HG02885 (cell line): ENCODE results near the gene ATRNL1.

Experiments used
- ATAC-seq: cut with Tn5 transposase; IDR thresholded peaks from one replicate; pipeline ENCODE4 v1.9.1; 2021; ENCODE audit warnings: mild to moderate bottlenecking; ENCODE audit not compliant: unreplicated experiment, poor library complexity

The ATRNL1 gene

GRCh38 chr10:115093286-115093775 is at the start of gene ATRNL1:
Gene ATRNL1 (plus strand): TSS chr10:115093365. CDS start chr10:115093751, 386 bp downstream.
- peak; percentile 67 for ATAC-seq

DNA sequence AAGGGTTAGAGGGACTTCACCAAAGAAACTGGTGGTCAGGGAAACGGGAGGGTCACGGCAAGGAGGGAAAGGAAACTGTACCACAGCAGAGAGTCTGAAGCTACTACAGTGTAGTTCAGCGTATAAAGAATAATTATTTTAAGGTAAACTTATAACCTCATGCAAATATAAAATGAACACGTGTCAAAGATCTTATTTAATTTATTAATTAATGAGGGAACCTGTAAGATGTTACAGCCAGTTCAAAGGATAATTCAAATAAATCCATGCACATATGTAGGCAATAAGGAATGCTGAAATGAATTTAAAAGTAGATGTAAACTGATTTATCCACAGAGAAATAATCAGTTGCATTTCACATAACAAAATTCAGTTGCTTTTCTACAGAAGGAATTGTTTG is 49.4 kb upstream of the ATRNL1 start:
- no peak for ATAC-seq

DNA sequence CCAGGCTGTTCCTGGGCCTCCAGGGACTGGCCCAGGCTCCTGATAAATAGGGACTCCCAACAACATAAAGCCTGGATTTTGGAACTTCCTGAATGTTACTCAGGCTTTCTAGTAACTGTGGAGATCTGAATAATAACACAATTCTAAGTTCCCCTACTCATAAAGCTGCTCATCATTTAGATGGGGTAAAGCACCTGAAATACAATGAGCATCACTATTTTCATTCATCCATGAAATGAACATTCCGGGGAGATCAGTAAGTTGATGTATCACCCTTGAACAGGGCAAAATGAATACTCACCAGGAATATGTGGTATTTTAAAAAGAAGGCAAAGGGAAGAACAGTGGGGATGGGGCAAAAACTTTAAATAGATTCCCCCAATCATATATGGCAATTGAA is 48.3 kb upstream of the ATRNL1 start:
- ATAC-seq, result no peak

DNA sequence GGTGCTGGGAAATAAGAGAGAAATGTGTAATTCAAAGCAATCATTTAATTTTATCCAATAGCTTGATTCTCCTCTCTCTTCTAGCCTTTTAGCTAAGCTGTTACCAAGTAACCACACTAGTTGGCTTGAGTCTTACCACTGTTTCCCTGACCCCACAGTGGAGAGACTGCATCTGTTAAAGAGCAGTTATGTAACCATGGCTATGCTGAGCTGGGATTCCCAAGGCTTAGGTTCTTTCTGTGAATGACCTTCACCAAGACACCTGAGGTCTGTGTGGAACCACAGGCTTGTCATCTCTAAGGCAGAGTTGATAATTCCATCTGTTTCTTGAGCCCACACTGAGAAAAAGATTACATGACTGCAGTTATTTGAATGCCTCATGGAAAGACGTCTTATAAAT is 47.7 kb upstream of the ATRNL1 start:
- ATAC-seq, result no peak

- no peak for ATAC-seq
Measured at GRCh38 chr10:115046686-115047236, 46.4 kb upstream of the ATRNL1 start.

GRCh38 chr10:115047705-115048104 is 45.5 kb upstream of the ATRNL1 start:
- no peak for ATAC-seq

DNA sequence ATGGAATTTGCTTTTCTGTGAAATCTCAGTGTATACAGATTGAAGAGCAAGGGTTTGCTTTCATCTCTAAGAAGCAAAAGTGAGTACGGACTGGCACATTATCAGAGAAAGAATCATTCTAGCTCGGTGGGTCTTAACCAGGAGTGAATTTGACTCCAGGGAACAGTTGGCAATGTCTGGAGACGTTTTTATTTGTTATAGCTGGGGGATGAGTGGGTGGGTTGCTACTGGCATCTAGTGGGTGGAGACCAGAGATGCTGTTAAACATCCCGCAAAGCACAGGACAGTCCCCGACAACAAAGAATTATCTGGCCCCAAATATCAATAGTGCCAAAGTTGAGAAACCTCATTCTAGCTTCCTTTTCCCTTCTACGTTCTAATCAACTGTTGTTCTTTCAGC is 43.8 kb upstream of the ATRNL1 start:
- no peak for ATAC-seq

DNA sequence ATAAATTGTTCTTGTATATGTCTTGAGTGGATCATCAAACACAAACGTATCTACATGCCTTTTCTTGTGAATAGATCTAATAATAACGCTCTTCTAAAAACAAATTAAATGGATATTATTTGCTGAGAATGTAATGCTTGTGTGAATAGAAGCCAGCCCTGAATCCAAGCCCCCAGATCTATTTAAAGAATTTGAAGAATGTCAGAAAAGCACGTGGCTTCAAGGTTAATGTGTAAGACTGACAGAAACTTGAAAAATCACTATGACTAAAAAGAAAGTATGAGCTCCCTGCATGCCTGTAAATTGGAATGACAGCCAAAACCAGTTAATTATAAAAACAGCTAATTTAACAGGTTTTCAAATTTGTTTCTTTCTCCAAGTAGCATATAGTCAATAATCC is 43.2 kb upstream of the ATRNL1 start:
- no peak for ATAC-seq

GRCh38 chr10:115050375-115051010 is 42.7 kb upstream of the ATRNL1 start:
- ATAC-seq, result no peak

GRCh38 chr10:115051216-115051615 is 41.9 kb upstream of the ATRNL1 start:
- ATAC-seq, result no peak

DNA sequence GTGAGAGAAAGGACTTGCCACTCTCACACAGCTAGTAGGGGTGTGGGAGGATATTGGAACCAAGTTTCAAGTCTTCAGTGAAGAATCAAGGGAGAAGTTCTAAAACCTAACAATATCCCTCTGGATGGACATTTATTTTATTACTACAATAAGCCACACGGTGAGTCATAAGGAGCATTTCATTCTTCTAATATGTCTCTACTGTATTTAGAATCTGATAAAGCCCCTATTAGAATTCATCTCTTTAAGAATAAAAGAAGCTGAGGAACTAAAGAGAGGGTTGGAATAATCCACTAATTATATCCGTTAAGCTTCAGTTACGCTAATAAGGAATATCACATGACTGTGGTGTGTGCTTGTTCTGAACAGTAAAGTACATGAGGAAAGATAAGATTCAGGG is 40.9 kb upstream of the ATRNL1 start:
- no peak for ATAC-seq

DNA sequence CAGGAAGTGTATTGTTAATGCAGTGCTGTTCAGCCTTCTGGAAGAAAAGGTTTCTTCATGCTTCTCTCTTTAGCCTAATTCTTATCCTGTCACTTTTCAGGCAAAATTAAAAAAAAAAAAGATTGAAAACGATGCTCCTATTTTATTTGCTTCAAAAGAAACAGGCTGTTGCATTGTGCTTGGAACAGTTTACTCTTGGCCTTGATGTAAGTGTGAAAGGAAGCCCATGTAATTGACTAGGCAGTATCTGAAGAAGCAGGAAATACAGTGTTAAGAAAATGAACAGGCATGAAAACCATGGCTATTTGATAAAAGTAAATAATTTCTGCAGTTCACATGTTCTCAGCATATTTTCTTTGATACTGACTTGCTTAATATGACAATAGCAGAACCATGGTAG is 40.4 kb upstream of the ATRNL1 start:
- no peak for ATAC-seq

DNA sequence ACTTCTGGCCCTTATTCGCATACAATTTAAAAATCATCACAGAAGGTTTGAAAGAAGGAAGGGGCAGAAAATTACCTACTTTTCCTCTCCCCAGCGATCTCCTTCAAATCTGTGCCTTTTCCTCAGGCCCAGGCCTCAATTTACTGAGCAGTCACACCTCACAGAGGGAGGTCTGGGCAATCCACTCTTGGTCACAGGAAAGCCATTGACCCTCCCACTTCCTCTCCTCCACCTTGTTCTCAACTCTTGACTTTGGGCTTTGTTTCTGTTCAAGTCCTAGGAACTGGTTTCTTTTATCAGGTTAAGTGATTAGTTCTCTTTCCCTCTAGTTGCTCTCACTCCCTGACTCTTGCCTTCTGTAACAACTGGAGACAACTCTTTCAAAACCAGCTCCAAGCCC is 37.0 kb upstream of the ATRNL1 start:
- ATAC-seq, result no peak

- no peak for ATAC-seq
Measured at GRCh38 chr10:115059301-115059898, 33.8 kb upstream of the ATRNL1 start.

DNA sequence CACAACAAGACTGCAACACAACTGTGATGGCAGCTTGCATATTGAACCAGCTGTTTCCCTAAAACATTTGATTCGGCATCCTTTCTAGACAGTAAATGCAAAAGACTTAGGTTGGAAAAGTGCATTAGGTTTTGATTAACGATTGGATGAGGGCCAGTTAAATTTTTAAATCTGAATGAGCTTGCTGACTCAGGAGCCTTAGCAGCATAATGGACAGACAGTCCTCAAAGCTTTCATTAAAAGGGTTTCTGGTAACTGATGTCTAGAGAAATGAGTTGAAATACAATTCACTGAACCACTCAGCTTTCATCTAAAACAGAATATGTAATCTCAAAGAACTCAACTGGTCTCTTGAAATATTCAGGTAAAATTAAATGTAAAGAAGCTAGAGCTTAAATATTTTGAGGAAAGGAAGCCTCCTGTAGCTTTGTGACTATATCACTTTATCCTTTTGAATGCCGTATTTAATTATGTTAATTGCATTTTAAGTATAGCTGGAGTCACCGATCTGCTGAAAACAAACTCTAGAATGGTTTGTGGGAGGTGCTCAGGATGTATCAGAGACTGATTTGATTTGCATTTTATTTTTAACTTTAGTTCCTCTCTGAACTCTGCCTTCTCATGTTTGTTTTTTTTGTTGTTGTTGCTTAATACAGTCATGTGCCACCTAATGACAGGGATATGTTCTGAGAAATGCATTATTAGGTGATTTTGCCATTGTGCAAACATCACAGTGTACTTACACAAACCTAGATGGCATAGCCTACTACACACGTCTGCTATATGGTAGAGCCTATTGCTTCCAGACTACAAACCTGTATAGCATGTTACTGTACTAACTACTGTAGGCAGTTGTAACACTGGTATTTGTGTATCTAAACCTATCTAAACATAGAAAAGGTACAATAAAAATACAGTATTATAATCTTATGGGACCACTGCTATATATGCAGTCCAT is 29.2 kb upstream of the ATRNL1 start:
- no peak for ATAC-seq

DNA sequence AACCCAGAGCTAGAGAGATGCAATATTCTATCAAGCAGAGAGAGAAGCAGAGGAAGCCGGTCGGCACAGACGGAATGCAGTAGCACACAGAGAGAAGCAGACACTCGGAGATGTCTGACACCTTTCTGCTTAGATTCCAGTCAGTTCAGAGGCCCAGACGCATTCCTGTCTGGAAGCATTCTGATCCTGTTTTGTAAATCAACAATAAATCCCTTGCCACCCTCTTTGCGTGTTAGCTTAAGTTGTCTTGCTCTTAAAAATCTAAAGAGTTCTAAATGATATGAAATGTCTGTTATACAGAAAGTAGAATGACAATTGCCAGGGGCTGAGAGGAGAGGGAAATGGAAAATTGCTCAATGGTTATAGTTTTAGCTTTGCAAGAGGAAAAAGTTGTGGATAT is 27.4 kb upstream of the ATRNL1 start:
- no peak for ATAC-seq

DNA sequence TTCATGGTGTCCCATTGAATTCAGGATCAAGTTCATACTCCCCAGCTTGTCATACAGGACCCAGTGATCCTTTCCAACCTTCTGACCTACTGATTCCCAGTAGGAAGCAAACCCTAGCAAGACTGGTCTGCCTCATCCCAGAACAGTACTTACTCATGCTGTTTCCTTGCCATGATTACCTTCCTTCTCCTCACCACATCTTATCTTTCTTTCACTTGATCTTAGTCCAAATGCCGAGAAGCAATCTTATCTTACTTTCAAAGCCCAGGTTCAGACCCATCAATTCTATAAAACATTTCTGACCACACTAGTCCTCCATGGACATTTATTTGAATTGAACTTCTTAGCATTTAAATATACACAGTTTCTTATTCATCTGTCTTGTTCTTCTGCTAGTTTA is 26.6 kb upstream of the ATRNL1 start:
- ATAC-seq, result no peak

DNA sequence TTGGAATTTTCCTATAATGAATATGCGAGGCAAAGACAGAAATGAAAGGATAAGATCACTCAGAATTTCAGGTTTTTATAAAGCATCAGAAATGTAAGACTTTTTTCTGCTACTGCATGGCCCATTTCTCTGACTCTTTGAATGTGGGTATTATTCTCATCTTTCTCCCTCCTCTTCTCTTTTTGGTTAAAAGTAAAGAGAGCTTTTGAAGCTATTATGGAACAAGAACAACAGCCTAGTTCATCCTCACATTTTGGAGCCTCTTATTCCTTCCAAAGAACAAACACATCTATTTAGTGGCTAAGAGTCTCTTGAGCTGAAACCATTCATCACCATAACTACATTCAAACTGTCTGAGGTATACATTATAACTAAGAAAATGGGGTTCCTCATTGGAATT is 19.4 kb upstream of the ATRNL1 start:
- no peak for ATAC-seq

GRCh38 chr10:115082506-115082905 is 10.7 kb upstream of the ATRNL1 start:
- ATAC-seq, result no peak

DNA sequence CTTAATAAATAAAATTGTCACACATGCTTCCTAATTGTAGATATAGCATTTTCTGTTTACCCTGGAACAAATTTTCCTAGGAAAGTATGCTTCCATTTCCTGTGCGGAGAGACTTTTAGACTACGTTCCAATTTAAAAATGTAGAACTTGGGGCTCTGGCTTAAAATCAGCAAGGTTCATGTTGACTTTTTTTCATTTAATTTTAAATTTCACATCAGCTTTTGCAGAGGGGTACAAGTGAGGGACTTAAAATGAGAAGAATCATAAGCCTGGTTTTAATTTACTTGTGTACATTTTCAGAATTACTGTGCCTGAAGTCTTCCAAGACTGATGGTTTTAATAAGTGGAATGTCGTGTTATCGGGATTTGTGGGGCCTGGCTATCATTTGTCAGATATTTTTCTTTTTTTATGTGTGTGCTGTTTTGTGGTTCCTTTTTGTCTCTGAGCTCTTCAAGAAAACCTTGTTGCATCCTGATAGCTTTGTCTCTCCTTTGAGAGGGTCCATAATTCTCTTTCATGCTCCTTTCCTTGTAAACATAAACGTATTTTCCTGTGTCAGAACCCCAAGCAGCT is 8.8 kb upstream of the ATRNL1 start:
- no peak for ATAC-seq

GRCh38 chr10:115091161-115091560 is 2.0 kb upstream of the ATRNL1 start:
- no peak for ATAC-seq
